ENCODE data around the gene GDPD5. TPM values are rescaled to one million over a fixed set of nuclear protein-coding genes. Genes with fewer than 3 reads are reported as not detected.

GDPD5 gene
- total RNA-seq, 1 experiment from 2014 or later, result 7.8 TPM

DNA sequence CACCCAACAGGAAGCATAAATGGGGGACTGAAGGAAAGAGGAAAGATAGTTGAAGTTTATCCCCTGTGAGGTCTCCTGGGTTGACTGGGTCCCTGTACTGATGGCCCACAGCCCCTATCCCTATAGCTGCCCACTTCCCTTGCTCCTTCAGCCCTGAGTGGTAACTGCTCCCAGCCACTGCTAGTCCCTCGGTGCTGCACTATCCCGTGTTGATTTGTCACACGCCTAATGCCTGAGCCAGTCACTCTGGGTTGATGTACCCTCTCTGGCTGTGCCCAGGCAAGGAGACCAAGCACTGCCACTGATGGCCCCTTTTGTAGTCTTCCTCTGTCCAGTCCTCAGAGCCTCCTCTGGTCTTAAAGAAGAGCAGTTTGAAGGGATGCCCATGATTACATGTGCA, 9.6 kb downstream of the GDPD5 start:
- Histone ChIP-seq H3K23ac (ENCODE audit: insufficient read length, low read depth, low read length) (no peak overlapping the region), H3K79me2 (ENCODE audit: insufficient read depth, low read length) (no peaks in the 10 kb centered on the region), H3K27me3 (ENCODE audit: insufficient read depth, low read length) (no peaks in the 10 kb centered on the region), H2BK12ac (ENCODE audit: insufficient read length, low read depth, low read length) (no peak overlapping the region), H3K14ac (ENCODE audit: insufficient read depth, low read length) (no peak overlapping the region; the same call in 1 of the 2 replicates), H4K8ac (replicated peaks; ENCODE audit: insufficient read length, low read depth, low read length) (no peak overlapping the region), H3K4ac (ENCODE audit: low read depth, low read length) (no peak overlapping the region), H4K5ac (ENCODE audit: insufficient read length, low read depth, low read length) (no peak overlapping the region), H2BK5ac (ENCODE audit: insufficient read length, low read length) (no peak overlapping the region), H3K23me2 (ENCODE audit: insufficient read length, low read depth, low read length, poor library complexity, severe bottlenecking) (no peaks in the 10 kb centered on the region), H3K4me1 (ENCODE audit: insufficient read depth, low read length) (no peaks in the 10 kb centered on the region), H2BK15ac (ENCODE audit: low read depth, low read length) (no peak overlapping the region), H3K56ac (ENCODE audit: insufficient read length, low read depth, low read length) (no peak overlapping the region), H2BK120ac (ENCODE audit: low read depth, low read length, poor library complexity, severe bottlenecking) (no peak overlapping the region), H3K9me3 (ENCODE audit: control insufficient read depth, low read depth, low read length) (no peaks in the 10 kb centered on the region), H2BK20ac (ENCODE audit: low read depth, low read length, poor library complexity, severe bottlenecking) (no peak overlapping the region), H2AFZ (ENCODE audit: low read length) (no peak overlapping the region), H4K91ac (ENCODE audit: insufficient read length, low read depth, low read length) (no peak overlapping the region), H3K79me1 (ENCODE audit: insufficient read depth, low read depth, low read length, poor library complexity, severe bottlenecking) (no peaks in the 10 kb centered on the region), H3K9ac (ENCODE audit: extremely low read depth, insufficient read length, low read length) (no peak overlapping the region), H3K4me2 (ENCODE audit: insufficient read depth, insufficient read length, low read length) (no peak overlapping the region), H3K27ac (ENCODE audit: insufficient read length, low read depth, low read length) (no peak overlapping the region), H4K20me1 (ENCODE audit: control insufficient read depth, insufficient read depth, insufficient read length) (no peaks in the 10 kb centered on the region), H2AK5ac (ENCODE audit: insufficient read length, low read length) (no peak overlapping the region), H3K18ac (ENCODE audit: insufficient read length, low read depth, low read length) (no peak overlapping the region), H3T11ph (ENCODE audit: low read length) (no peak overlapping the region)
- TF ChIP-seq, protein P1, sequence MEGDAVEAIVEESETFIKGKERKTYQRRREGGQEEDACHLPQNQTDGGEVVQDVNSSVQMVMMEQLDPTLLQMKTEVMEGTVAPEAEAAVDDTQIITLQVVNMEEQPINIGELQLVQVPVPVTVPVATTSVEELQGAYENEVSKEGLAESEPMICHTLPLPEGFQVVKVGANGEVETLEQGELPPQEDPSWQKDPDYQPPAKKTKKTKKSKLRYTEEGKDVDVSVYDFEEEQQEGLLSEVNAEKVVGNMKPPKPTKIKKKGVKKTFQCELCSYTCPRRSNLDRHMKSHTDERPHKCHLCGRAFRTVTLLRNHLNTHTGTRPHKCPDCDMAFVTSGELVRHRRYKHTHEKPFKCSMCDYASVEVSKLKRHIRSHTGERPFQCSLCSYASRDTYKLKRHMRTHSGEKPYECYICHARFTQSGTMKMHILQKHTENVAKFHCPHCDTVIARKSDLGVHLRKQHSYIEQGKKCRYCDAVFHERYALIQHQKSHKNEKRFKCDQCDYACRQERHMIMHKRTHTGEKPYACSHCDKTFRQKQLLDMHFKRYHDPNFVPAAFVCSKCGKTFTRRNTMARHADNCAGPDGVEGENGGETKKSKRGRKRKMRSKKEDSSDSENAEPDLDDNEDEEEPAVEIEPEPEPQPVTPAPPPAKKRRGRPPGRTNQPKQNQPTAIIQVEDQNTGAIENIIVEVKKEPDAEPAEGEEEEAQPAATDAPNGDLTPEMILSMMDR (conservative IDR thresholded peaks at IDR 0.05), result no peak
- no peak for DNase-seq
- Mint-ChIP-seq H3K4me3 (no peak overlapping the region; a peak in 1 of 5 replicates), H3K27me3 (ENCODE audit: low read depth) (peaks cover 2% of the 10 kb centered on the region; the same call in 1 of the 2 replicates), H3K9me3 (no peaks in the 10 kb centered on the region; a peak in 1 of 5 replicates), H3K36me3 (ENCODE audit: insufficient read depth in 1 of 3, low read depth in 3 of 3) (no peaks in the 10 kb centered on the region), H3K4me1 (peaks cover 12 to 19% of the 10 kb centered on the region in 2 experiments), H3K27ac (no peak overlapping the region)
- no CpG with 5 or more reads among the region's 3 CpGs for WGBS (ENCODE audit: extremely low coverage, insufficient read length, low lambda C conversion rate)
